AG04450 (cell line): ENCODE data around the gene USB1. TPM values are rescaled to one million over a fixed set of nuclear protein-coding genes. Genes with fewer than 3 reads are reported as not detected.

Experiments
- CTCF ChIA-PET: fragments of 300-600, 350-600 bp; formaldehyde crosslinking; extraction: SDS; loops from one replicate; lab custom pipeline; 2022; ENCODE audit warnings: antibody characterized with exemption, inconsistent platforms; lab: Charles Lee
- POLR2A ChIA-PET: fragments of 350-600 bp; formaldehyde crosslinking; extraction: SDS; loops from one replicate; lab custom pipeline; 2021; ENCODE audit warnings: antibody characterized with exemption, inconsistent platforms; lab: Yijun Ruan, JAX
- DNase-seq: peaks from one replicate; pipeline ENCODE4 v3.0.0-alpha.2; 2011; ENCODE audit warnings: low read depth, low spot score
- H3K27ac ChIP-seq: one replicate; pipeline ENCODE4 v1.5.1; 2012; ENCODE audit warnings: low read depth, low read length, control low read depth
- H3K27me3 ChIP-seq: one replicate; pipeline ENCODE4 v1.6.0; 2012; ENCODE audit warnings: low read length; ENCODE audit not compliant: control insufficient read depth, insufficient read depth
- H3K4me3 ChIP-seq: 2 replicates; pipeline ENCODE4 v1.5.1; 2011; ENCODE audit warnings: mild to moderate bottlenecking, low read depth, low read length, control low read depth
- H3K9me3 ChIP-seq: 2 replicates; pipeline ENCODE4 v1.5.1; 2012; ENCODE audit warnings: low read length; ENCODE audit not compliant: control insufficient read depth, insufficient read depth
- CTCF ChIP-seq: IDR thresholded peaks from 2 replicates; pipeline ENCODE4 v1.5.1; 2011; ENCODE audit warnings: low read depth, low read length, control low read depth, inconsistent platforms
- polyA plus RNA-seq: library from polyadenylated mRNA; depleted of rRNA; stranded (reverse); fragments of >200 nt; gene quantifications from 2 replicates; pipeline ENCODE4 v1.2.3, GENCODE V29; 2011

USB1 gene
- polyA plus RNA-seq, 1 experiment, result 48.7 TPM

DNA sequence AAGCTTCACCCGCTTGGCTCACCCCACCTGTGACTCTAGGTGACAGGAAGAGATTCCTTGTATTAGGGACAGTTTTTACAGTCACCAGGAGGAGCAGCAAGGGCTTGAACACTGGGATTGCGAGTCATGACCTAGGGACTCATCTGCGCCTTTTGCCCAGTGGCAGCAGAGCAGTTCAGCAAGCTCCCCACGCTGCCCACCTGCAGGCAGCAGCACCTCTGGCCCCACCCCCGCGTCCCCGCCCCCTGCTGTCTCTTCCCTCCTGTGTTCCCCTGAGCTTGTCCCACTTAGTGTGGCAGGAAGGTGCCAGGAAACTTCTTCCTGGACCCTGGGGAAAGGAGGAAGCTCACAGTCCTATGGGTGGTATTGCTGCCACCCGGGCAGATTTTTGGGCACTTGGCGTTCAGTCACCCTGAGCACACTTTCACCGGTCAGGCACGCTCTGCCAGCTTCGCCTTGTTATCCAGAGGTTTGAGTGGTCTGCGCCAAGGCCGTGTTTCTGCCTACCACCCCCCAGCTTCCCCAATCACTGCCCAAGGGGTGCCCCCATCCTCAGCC is 33.0 kb downstream of the USB1 start:
- TF ChIP-seq CTCF, result no peak
- no peaks in the 10 kb centered on the region; the same call in 1 of the 2 replicates for H3K9me3 ChIP-seq
- no peak overlapping the region for H3K27ac ChIP-seq
- no peak for DNase-seq
- ChIA-PET POLR2A (no interaction called here), CTCF (interaction anchor here (0.5 kb wide), 1 partner anchor 317 kb away, joined by 4 read pairs; no protein-coding TSS in a partner anchor)
- peaks cover 17% of the 10 kb centered on the region for H3K27me3 ChIP-seq
- no peak overlapping the region for H3K4me3 ChIP-seq

GRCh38 chr16:58034774-58035173 is 33.6 kb downstream of the USB1 start:
- POLR2A ChIA-PET, result no interaction called here
- Histone ChIP-seq H3K27me3 (peaks cover 14% of the 10 kb centered on the region), H3K27ac (no peak overlapping the region), H3K9me3 (no peaks in the 10 kb centered on the region; the same call in 1 of the 2 replicates), H3K4me3 (no peak overlapping the region)
- TF ChIP-seq CTCF, result no peak
- CTCF ChIA-PET, result interaction anchor here (0.5 to 0.7 kb wide), 2 partner anchors 58 to 317 kb away, joined by 4 to 5 read pairs; no protein-coding TSS in a partner anchor
- no peak for DNase-seq

DNA sequence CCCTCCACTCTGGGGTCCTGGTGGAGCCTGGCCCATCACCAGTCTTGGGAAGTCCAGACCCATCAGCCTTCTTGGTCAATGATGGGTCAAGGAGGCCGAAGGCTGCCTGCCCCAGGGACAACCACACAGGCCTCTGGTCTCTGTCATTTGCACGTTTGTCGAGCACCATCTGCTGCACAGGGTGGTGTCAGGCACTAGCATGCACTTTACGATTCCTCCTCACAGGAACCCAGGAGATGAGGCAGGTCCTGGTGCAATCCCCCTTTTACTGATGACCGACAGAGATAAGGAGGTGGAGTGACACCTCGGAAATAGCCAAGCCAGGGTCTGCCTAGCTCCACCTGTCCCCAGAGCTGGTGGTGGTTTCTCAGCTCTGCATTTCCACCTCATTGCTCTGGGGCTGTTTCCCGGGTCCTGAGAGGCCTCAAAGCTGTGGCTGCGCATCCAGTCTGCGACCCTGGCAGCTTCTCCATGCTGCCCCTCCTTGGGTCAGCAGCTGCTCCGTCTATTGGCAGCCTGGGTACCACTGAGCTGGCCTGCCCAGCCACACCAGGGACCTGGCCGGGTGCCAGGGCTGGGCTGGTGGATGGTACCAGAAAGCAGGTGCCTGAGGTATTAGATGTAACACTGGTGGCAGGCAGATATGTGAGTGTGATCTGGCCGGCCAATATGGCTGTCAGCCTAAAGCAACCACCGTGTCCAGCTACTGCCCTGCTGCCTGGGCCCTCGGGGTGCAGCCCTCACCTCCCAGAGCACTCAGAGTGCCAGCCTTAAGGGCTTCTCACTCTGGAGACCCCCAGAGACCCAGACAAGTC is 34.4 kb downstream of the USB1 start:
- no peak overlapping the region for H3K27ac ChIP-seq
- H3K27me3 ChIP-seq, result peaks cover 14% of the 10 kb centered on the region
- no peak for DNase-seq
- ChIA-PET CTCF (interaction anchor here (0.7 kb wide), 1 partner anchor 58 kb away, joined by 5 read pairs; no protein-coding TSS in a partner anchor), POLR2A (no interaction called here)
- H3K4me3 ChIP-seq, result no peak overlapping the region
- no peaks in the 10 kb centered on the region; the same call in 1 of the 2 replicates for H3K9me3 ChIP-seq
- no peak for TF ChIP-seq CTCF

DNA sequence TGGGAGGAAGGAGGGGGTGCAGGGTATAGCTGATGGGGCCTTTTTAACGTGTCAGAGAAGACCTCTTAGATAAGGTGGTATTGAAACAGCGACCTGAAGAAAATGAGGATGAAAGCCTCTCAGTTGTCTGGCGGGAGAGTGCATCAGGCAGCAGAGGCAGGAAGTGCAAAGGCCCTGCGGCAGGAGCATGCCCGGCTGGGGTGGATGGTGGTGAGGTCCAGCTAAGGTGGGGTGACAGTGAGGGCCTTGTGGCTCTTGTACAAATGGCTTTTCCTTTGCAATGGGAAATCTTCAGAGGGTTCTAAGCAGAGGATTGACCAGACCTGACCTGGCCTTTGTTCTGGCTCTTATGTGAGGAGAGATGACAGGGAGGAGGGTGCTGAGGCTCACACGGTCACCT is 35.7 kb downstream of the USB1 start:
- TF ChIP-seq CTCF, result no peak
- POLR2A ChIA-PET, result no interaction called here
- Histone ChIP-seq H3K27me3 (peaks cover 14% of the 10 kb centered on the region), H3K4me3 (no peak overlapping the region), H3K9me3 (no peaks in the 10 kb centered on the region; the same call in 1 of the 2 replicates), H3K27ac (no peak overlapping the region)
- no peak for DNase-seq
- CTCF ChIA-PET, result interaction anchor here (0.9 kb wide), 1 partner anchor 60 kb away, joined by 3 read pairs; no protein-coding TSS in a partner anchor
